Activated gamma-delta T cell treated with anti-CD3 and anti-CD28 coated beads, Interleukin-2, amount 50 U/mL, for 16 hours (primary cell): Measurements from ENCODE around the gene ZNF766.
A peak's percentile ranks its signal among the peaks of the same experiment; 100 is the strongest.
"Not testable (repeated sequence)": the region's sequence is repeated elsewhere in the genome, so short reads cannot be mapped to it uniquely, and the experiment has no call there.

Source experiments
- DNase-seq: peaks from one replicate; pipeline ENCODE4 v3.0.0-alpha.2; 2020; ENCODE audit warnings: low read depth

Gene ZNF766

DNA sequence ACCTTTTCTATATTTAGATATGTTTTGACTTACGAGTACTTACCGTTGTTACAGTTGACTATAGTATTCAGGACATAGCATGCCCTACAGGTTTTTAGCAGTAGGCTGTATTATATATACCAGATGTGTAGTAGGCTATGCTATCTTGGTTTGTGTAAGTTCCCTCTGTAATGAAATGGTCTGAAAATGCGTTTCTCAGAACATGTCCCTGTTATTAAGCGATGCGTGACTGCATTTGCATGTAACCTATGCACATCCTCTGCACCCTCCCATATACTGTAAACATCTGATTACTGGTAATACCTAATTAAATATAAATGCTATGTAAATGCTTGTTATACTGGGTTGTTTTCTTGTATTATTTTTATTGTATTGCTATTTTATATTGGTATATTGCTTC lies 6.6 kb downstream of the ZNF766 start:
- no peak for DNase-seq

DNA sequence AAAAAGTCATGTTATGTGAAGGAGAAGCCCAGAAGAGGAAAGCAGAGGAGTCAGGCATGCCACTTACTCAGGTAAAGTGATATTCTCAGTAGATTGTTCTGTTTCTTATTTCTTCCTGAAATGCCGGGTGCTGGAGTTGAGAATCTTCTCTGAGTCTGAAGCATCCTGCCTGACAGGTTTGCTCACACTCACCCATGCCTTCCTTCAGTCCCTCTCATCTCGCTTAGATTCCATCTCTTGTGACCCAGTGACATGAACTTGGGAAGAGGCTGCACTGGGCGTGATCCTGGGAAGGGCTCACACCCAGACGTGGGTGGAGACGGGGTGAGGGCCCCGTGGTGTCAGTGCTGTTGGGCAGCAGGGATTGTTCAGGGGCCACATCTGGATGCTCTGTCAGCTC lies 8.1 kb downstream of the ZNF766 start:
- no peak for DNase-seq

DNA sequence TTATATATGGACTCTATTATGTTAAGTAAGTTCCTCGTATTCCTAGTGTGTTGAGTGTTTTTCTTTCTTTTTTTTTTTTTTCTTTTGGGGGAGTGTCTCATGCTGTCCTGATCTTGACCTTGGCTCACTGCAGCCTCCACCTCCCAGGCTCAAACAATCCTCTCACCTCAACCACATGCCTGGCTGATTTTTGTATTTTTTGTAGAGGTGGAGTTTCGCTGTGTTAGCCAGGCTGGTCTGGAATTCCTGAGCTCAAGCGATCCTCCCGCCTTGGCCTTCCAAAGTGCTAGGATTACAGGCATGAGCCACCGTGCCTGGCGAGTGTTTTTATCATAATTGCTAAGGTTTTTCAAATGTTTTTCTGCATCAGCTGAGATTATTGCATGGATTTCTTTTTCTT lies 16.9 kb downstream of the ZNF766 start:
- DNase-seq, result no peak

DNA sequence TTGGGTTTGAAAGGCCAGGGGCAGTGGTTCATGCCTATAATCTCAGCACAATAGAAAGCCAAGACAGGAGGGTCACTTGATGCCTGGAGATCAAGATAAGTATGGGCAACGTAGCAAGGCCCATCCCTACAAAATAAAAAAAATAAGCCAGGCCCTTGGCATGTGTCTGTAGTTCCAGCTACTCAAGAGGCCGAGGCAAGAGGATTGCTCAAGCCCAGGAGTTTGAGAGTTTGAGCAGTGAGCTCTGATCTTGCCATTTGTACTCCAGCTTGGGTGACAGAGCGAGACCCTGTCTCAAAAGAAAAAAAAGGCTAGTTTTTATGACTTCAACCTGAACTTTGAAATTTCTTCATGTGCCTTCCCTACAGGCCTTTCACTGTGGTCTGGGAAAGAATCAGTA lies 22.4 kb downstream of the ZNF766 start:
- DNase-seq, result no peak

DNA sequence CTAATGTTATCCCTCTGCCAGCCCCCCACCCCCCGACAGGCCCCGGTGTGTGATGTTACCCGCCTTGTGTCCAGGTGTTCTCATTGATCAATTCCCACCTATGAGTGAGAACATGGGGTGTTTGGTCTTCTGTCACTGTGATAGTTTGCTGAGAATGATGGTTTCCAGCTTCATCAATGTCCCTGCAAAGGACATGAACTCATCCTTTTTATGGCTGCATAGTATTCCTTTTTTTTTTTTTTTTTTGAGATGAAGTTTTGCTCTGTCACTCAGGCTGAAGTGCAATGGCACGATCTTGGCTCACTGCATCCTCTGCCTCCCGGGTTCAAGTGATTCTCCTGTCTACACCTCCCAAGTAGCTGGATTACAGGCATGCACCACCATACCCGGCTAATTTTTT lies 23.6 kb downstream of the ZNF766 start:
- not testable (repeated sequence) for DNase-seq

DNA sequence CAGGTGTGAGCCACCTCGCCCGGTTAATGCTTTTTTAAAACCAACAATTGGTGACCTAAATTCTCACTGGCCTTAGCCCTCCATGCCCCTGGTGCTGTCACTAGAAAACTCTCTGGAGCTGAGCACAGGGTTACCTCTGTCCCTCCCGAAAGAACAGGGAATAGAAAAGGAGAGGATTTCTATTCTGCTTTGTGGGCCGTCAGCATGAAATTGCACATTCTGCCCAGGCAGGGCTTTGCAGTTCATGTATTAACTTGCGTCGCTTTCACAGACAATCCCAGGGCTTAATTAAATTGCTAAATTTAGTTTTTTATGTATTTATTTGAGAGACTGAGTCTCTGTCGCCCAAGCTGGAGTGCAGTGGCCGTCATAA lies 27.0 kb downstream of the ZNF766 start:
- DNase-seq, result no peak

DNA sequence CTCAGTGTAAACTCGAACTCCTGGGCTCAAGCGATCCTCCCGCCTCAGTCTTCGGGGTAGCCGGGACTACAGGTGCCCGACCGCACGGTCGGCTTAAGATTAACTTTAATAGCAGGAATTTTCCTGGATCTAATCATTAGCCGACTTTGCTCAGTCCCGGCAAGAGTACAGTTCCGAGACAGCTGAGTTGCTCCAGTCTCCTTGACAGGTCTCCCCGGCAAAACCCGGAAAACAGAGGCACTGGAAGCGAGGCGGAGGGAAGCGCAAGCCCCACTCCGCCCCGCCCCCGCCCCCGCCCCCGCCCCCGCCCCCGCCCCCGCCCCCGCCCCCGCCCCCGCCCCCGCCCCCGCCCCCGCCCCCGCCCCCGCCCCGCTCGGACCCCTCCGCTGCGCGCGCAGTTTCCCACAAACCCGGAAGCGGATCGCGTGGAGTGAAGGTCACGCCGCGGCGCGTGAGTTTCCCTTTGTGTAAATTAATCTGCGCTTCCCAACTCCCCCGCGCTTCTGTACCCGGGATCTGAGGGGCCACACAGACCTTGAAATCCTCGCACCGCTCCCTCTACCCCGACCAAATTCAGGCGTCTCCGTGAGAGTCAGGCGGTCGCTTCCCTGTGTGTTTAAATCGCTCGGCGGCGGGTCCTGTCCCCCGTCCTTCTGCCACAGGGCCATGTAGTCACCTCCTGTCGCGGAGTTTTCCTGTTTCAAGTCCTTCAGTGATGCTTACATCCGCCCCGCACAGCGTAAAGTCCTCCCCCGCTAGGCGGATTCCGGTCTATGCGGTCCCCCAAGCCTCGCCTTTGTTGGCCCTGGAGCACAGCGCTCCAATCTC lies 27.6 kb downstream of the ZNF766 start, which contains the start of gene ZNF480:
Gene ZNF480, plus strand, starts transcription at position 397 of the 828 bp plus-strand sequence. CDS start 3,244 bp downstream, outside the sequence.
- DNase-seq, result peak; percentile 76

DNA sequence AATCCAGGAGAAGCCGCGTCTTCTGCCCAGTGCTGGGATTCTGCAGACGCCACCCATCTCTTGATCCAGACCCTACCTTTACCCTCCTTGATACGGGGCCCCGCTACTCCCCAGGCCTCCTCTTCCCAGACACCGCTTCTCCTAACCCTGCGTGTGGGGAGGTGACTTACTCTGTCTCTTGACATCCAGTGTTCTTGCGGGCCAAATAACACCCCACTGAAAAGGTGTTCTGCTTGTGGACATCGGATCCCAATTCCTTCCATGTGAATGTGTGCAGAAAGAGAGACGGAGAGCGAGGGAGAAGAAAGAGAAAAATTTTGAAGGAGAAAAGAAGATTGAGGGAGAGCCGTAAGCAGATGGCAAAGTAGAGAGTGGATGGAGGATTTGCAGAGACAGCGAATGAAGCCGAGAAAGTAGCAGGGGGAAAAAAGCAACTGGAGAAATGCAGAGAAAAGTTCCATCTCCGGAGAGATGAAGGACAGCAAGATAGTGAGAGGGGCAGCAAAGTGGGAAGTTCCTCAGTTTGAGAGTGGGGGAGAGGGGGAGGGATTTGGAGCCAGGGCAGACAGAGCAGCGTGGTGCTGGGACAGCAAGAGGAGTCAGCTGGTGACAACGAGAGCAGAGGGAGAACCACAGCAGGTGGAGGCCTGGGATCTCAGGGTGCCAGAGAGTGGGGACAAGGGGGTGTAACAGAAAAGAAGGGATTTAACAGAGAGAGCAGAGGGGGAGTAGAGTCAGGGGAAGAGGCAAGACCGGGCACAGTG lies 28.4 kb downstream of the ZNF766 start:
- no peak for DNase-seq

DNA sequence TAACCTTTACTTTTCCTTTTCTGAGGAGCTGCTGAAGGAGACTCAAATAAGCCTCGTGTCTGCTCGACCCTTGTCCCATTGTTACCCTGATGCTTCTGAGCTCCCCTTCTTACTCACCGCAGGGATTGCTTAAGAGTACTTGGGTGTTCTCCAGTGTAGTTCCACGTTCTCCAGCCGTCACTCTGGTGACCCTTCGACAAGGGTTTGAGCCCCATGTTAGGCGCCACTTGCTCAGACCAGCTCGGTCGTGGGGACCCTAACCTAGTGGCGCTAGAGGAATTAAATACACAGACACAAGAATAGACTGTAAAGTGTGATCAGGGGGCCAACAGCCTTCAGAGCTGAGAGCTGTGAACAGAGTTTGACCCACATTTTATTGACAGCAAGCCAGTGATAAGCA lies 37.9 kb downstream of the ZNF766 start:
- no peak for DNase-seq

DNA sequence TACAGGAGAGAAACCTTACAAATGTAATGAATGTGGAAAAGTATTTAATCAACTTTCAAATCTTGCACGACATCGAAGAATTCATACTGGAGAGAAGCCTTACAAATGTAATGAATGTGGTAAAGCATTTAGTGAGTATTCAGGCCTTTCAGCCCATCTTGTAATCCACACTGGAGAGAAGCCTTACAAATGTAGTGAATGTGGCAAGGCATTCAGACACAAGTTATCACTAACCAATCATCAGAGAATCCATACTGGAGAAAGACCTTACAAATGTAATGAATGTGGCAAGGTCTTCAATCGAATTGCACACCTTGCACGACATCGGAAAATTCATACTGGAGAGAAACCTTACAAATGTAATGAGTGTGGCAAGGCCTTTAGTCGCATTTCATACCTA lies 53.0 kb downstream of the ZNF766 start:
- DNase-seq, result no peak

DNA sequence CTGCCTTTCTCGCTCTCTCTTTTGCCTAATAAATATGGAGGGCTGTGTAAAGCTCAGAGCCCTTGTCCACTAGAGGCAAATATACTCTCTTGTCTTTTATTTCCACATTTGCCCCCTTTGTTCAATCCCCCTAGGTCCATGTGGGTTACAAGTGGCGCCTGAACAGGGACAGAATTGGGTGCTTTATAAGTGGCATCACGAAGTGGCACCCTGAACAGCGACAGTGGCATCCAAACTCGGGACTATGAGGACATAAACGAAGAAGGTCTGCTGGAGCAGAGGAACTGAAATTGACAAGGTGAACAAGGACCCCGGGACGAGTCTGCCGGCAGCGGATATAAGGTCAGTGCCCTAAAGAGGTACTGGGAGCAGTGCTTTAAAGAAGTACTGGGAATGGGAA lies 62.4 kb downstream of the ZNF766 start:
- no peak for DNase-seq

DNA sequence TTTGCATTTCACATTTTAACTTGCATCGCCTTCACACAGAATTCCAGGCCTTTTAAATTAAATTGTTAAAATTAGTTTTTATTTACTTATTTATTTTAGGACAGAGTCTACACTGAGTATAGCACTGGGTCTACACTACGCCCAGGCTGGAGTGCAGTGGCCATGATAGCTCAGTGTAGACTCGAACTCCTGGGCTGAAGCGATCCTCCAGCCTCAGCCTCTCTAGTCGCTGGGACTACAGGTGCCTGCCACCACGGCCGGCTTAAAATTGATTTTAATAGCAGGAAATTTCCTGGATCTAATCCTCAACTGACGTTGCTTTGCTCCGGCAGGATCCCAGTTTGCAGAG lies 66.4 kb downstream of the ZNF766 start:
- no peak for DNase-seq

DNA sequence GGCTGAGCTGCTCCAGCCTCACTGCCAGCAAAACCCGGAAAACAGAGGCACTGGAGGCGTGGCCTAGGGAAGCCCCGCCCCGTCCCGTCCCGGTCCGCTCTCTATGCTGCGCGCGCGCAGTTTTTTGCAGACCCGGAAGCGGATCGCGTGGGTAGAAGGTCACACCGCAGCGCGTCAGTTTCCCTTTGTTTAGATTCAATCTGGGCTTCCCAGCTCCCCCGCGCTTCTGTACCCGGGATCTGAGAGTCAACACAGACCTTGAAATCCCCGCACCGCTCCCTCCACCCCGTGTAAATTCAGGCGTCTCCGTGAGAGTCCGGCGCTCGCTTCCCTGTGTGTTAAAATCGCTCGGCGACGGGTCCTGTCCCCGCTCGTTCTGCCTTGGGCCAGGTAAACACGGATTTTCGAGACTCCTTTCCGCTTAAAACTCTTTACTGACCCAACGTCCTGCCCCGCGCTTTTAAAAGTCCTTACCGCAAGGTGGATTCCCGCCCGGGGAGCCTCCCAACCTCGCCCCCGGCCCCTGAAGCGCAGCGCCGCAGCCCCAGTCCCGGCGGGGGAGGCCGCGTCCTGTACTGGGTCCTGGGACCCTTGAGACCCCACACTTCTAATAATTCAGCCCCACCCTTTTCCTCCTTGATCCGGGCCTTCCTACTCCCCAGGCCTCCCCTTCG lies 66.9 kb downstream of the ZNF766 start, which contains the start of gene ZNF610:
Gene ZNF610, plus strand, starts transcription at position 127 of the 674 bp plus-strand sequence. CDS start 12,930 bp downstream, outside the sequence.
- DNase-seq, result peak; percentile 76

DNA sequence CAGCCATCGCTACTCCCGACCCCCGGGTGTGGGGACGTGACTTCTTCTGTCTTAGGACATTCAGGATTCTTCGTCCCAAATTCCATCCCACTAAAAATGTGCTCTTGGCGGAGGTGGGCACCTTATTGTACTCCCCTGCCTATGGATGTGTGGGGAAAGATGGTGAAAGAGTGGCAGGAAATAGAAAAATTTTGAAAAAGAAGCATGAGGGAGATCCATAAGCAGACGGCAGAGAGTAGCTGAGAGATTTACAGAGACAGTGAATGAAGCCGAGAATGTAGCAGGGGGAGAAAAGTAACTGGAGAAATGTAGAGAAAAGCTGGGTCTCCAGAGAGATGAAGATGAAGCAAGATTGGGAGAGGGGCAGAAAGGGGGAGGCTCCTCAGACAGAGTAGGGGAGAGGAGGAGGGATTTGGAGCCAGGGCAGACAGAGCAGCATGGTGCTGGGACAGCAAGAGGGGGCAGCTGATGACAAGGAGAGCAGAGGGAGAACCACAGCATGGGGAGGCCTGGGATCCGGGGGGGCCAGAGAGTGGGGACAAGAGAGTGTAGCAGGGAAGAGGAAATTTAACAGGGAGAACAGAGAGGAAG lies 67.5 kb downstream of the ZNF766 start:
- no peak for DNase-seq

DNA sequence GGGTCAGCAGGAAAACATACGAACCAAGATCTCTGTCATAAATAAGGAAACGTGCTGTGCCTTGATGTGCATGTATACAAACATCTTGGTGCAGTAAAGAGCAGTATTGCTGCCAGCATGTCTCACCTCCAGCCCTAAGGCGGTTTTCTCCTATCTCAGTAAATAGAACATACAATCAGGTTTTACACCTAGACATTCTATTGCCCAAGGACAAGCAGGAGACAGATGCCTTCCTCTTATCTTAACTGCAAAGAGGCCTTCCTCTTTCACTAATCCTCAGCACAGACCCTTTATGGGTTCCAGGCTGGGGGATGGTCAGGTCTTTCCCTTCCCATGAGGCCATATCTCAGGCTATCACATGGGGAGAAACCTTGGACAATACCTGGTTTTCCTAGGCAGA lies 69.6 kb downstream of the ZNF766 start:
- not testable (repeated sequence) for DNase-seq

DNA sequence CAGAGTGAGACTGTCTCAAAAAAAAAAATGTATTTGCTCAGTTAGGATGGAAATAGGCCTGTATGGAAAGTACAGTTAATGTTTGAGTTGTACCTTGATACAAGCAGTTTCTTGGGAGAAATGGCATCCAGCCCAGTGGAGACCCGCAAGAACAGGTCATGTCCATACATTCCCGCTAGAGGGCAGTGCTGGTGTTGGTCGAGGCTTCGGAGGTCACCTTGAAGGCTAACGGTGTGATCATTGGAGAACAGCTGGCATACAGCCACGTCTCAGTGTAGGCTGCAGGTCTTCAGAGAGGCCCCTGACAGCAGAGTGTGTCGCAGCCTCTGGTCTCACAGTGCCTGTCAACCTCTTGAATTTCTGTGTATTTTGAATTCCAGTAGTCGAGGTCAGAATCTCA lies 74.2 kb downstream of the ZNF766 start:
- DNase-seq, result peak; percentile 38

DNA sequence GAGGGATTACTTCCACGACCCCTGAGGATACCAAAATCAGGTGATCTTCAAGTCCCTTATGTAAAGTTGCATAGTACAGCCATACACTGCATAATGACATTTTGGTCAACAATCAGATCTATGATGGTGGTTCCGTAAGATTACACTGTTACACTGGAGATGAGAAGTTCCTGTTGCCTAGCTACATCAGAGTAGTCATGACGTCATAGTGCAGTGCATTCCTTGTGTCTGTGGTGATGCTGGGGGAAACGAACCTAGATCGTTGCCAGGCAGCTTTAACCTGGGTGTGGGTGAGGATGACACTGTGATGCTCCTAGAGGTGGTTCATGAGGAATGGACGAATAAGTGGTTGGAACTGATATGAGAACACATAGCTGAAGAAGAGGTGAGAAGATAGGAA lies 75.8 kb downstream of the ZNF766 start:
- no peak for DNase-seq
